ENCODE data around the gene ESX1. TPM values are rescaled to one million over a fixed set of nuclear protein-coding genes. Genes with fewer than 3 reads are reported as not detected.

The ESX1 gene
- not detected for total RNA-seq

- ATAC-seq (ENCODE audit: low read depth) (no peak), DNase-seq (no peak)
- H3K4me1 Mint-ChIP-seq: peaks cover 4% of the 10 kb centered on the region
- H3K9me3 Mint-ChIP-seq: no peaks in the 10 kb centered on the region
- H3K4me3 Mint-ChIP-seq: peak within 1 kb of the TSS; percentile 71
- peaks cover 46% of the 10 kb centered on the region for H3K27me3 Mint-ChIP-seq
- H3K27ac Mint-ChIP-seq: no peak within 1 kb of the TSS
- POLR2A ChIA-PET: no interaction called here
- no peaks in the 10 kb centered on the region for H3K36me3 Mint-ChIP-seq
Measured at GRCh38 chrX:104254442-104255115, at the start of gene ESX1. TSS of gene ESX1 (minus strand) at chrX:104254933. CDS start at chrX:104254849, 84 bp downstream.

- no peak overlapping the region for H3K27ac Mint-ChIP-seq
- no peak overlapping the region for H3K4me3 Mint-ChIP-seq
- no peaks in the 10 kb centered on the region for H3K9me3 Mint-ChIP-seq
- ATAC-seq (ENCODE audit: low read depth): no peak
- H3K27me3 Mint-ChIP-seq: peaks cover 7% of the 10 kb centered on the region
- no peaks in the 10 kb centered on the region for H3K36me3 Mint-ChIP-seq
- no peak for DNase-seq
- POLR2A ChIA-PET: no interaction called here
- H3K4me1 Mint-ChIP-seq: no peaks in the 10 kb centered on the region
Measured at GRCh38 chrX:104295636-104296035, 40.9 kb upstream of the ESX1 start.

DNA sequence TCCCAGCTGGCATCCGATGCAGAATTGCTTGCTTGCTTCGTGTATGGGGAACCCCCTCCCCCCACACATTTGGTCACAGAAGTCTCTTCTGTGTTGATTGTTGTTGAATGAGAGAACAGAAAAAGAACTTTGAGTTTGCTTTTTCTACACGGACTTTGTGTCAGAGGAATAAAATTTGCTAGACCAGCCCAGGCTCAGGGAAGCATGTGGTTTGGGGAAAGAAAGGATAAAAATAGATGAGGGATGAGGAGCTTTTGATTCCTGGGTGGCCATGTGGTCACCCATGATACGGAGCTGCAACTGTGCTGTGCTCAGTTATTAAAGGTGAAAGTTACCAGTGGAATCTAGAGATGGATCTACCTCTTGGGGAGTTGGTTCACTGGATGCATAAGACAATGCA is 34.2 kb upstream of the ESX1 start:
- no peak overlapping the region for H3K27ac Mint-ChIP-seq
- no peaks in the 10 kb centered on the region for H3K9me3 Mint-ChIP-seq
- no peaks in the 10 kb centered on the region for H3K4me1 Mint-ChIP-seq
- DNase-seq (no peak), ATAC-seq (ENCODE audit: low read depth) (no peak)
- POLR2A ChIA-PET: no interaction called here
- H3K27me3 Mint-ChIP-seq: peaks cover 7% of the 10 kb centered on the region
- H3K4me3 Mint-ChIP-seq: no peak overlapping the region
- no peaks in the 10 kb centered on the region for H3K36me3 Mint-ChIP-seq

DNA sequence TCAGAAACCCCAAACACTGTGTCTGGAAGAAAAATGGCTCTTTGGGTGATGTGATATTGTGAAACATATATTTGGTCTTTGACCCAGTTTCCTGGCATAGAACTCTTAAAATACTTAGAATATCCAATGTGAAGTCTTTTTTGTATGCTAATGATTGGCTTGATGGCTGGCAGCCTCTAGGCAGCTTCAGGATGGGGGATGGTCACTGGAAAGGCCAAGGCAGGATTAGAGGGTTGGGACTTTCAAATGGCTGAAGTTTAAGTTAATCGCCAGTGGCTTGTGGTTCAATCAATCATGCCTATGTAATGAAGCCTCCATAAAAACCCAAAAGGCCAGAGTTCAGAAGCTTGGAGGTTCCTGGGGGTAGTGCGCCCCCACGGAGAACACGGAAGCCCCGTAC is 33.5 kb upstream of the ESX1 start:
- POLR2A ChIA-PET: no interaction called here
- ATAC-seq (ENCODE audit: low read depth): no peak
- Mint-ChIP-seq H3K36me3 (no peaks in the 10 kb centered on the region), H3K27ac (no peak overlapping the region), H3K27me3 (peaks cover 7% of the 10 kb centered on the region), H3K9me3 (no peaks in the 10 kb centered on the region), H3K4me1 (no peaks in the 10 kb centered on the region), H3K4me3 (no peak overlapping the region)
- no peak for DNase-seq

- no peaks in the 10 kb centered on the region for H3K36me3 Mint-ChIP-seq
- no peak for ATAC-seq (ENCODE audit: low read depth)
- no peak overlapping the region for H3K27ac Mint-ChIP-seq
- H3K4me1 Mint-ChIP-seq: no peaks in the 10 kb centered on the region
- H3K9me3 Mint-ChIP-seq: no peaks in the 10 kb centered on the region
- H3K27me3 Mint-ChIP-seq: peaks cover 12% of the 10 kb centered on the region
- no peak overlapping the region for H3K4me3 Mint-ChIP-seq
- POLR2A ChIA-PET: no interaction called here
- DNase-seq: no peak
Measured at GRCh38 chrX:104285201-104285600, 30.5 kb upstream of the ESX1 start.

DNA sequence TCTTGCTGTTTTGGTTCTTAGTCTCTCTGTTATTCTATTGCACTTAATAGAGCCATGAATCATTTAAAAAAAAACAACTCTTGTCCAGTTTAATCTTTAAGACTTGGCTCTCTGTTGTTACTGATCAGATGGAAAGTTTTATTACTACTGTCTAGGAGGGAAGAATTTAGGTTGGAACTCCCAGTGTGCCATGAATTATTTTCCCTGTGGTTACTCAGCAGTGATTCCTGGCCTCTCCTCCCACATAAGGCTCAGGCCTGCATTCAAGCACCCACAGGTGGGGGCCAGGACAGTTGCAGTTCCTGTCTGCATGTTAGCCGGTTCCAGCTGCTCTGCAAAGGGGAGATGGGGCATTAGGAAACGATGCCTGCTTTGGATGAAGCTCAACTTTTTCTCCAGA is 29.8 kb upstream of the ESX1 start:
- H3K4me3 Mint-ChIP-seq: no peak overlapping the region
- no peaks in the 10 kb centered on the region for H3K9me3 Mint-ChIP-seq
- ATAC-seq (ENCODE audit: low read depth) (no peak), DNase-seq (no peak)
- H3K27ac Mint-ChIP-seq: no peak overlapping the region
- POLR2A ChIA-PET: no interaction called here
- peaks cover 12% of the 10 kb centered on the region for H3K27me3 Mint-ChIP-seq
- no peaks in the 10 kb centered on the region for H3K36me3 Mint-ChIP-seq
- no peaks in the 10 kb centered on the region for H3K4me1 Mint-ChIP-seq

GRCh38 chrX:104282166-104282725 is 27.5 kb upstream of the ESX1 start:
- no peak overlapping the region for H3K27ac Mint-ChIP-seq
- peaks cover 15% of the 10 kb centered on the region for H3K27me3 Mint-ChIP-seq
- DNase-seq: no peak
- H3K9me3 Mint-ChIP-seq: no peaks in the 10 kb centered on the region
- POLR2A ChIA-PET: no interaction called here
- H3K36me3 Mint-ChIP-seq: no peaks in the 10 kb centered on the region
- no peak for ATAC-seq (ENCODE audit: low read depth)
- H3K4me3 Mint-ChIP-seq: no peak overlapping the region
- H3K4me1 Mint-ChIP-seq: no peaks in the 10 kb centered on the region

GRCh38 chrX:104281564-104281963 is 26.8 kb upstream of the ESX1 start:
- Mint-ChIP-seq H3K4me3 (no peak overlapping the region), H3K27ac (no peak overlapping the region)
- no peak for ATAC-seq (ENCODE audit: low read depth)

DNA sequence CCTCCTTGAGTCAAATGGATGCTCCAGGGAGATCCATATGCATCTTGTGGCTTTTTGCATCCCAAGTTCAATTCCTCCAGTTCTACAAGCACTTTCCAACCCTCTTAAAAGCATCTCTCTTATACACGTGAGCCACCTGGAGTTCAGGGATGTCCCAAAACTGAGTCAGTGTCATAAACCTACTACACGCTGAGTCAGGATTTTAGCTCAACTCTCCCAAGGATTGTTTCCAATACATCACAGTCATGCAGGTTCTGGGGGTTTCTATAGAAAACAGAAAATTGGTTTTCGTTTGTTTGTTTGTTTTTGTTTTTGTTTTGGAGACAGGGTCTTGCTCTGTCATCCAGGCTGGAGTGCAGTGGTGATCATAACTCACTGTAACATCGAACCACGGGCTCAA is 25.9 kb upstream of the ESX1 start:
- DNase-seq (no peak), ATAC-seq (ENCODE audit: low read depth) (no peak)
- Mint-ChIP-seq H3K27ac (no peak overlapping the region), H3K9me3 (no peaks in the 10 kb centered on the region), H3K36me3 (no peaks in the 10 kb centered on the region), H3K4me1 (no peaks in the 10 kb centered on the region), H3K4me3 (no peak overlapping the region), H3K27me3 (peaks cover 11% of the 10 kb centered on the region)
- POLR2A ChIA-PET: no interaction called here

More at GRCh38 chrX:104281564-104281963, 26.8 kb upstream of the ESX1 start:
- peaks cover 15% of the 10 kb centered on the region for H3K27me3 Mint-ChIP-seq
- no peak for DNase-seq
- no peaks in the 10 kb centered on the region for H3K9me3 Mint-ChIP-seq
- H3K36me3 Mint-ChIP-seq: no peaks in the 10 kb centered on the region
- POLR2A ChIA-PET: no interaction called here
- no peaks in the 10 kb centered on the region for H3K4me1 Mint-ChIP-seq

DNA sequence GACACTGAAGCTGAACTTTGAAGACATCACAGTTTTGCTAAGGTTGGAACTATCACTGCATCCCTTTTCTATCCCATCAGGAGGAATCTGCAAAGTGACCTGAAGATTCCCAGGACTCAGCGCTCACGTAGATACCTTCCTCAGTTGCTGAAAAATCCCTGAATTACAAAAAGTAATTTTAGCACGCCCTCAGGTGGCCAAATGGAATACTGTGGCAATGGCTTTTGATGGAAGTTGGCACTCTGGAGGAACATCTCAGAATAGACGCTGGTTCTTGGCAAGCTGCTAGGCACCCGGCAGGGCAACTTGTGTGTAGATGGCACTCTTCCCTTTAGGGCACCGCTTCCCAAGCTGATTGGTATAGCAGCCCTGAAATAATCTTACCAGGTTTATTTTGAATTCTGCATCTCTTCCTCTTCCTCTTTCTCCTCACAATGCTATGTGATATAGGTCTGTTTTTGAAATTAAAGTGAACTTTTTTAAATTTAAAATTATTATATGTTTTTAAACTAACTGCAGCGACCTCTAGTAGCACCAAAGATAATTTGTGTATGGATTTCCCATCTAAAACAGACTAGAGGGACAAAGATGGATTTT is 16.3 kb upstream of the ESX1 start:
- no peak for DNase-seq
- peak; percentile 33 for ATAC-seq (ENCODE audit: low read depth)
- no peak overlapping the region for H3K27ac Mint-ChIP-seq
- H3K4me1 Mint-ChIP-seq: no peaks in the 10 kb centered on the region
- no peaks in the 10 kb centered on the region for H3K9me3 Mint-ChIP-seq
- H3K27me3 Mint-ChIP-seq: peaks cover 9% of the 10 kb centered on the region
- peak overlapping the region; percentile 73 for H3K4me3 Mint-ChIP-seq
- POLR2A ChIA-PET: no interaction called here
- no peaks in the 10 kb centered on the region for H3K36me3 Mint-ChIP-seq

DNA sequence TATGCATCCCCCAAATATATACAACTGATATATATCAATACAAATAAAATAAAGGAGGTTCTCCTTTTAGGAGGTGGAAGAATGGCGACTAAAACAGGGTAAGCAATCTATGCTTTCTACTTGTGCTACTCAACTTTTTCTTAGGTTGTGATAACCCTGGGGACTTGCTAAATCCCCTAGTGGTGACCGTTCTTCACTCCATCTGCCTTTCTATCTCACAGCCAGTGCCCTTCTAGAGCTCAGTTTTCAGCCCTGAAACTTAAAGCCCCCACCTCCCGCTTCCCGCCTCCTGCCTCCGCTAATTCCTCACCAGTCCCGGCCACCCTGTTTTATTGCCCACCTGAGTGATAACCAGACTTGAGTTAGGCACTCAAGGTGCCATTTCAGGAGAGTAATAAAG is 15.5 kb upstream of the ESX1 start:
- ATAC-seq (ENCODE audit: low read depth): no peak
- no peaks in the 10 kb centered on the region for H3K36me3 Mint-ChIP-seq
- POLR2A ChIA-PET: no interaction called here
- no peak overlapping the region for H3K27ac Mint-ChIP-seq
- no peaks in the 10 kb centered on the region for H3K9me3 Mint-ChIP-seq
- peak overlapping the region; percentile 73 for H3K4me3 Mint-ChIP-seq
- H3K4me1 Mint-ChIP-seq: no peaks in the 10 kb centered on the region
- DNase-seq: no peak
- H3K27me3 Mint-ChIP-seq: peaks cover 9% of the 10 kb centered on the region

- peak overlapping the region; percentile 25 for H3K4me3 Mint-ChIP-seq
- no peaks in the 10 kb centered on the region for H3K36me3 Mint-ChIP-seq
- H3K9me3 Mint-ChIP-seq: no peaks in the 10 kb centered on the region
- H3K4me1 Mint-ChIP-seq: peaks cover 4% of the 10 kb centered on the region
- POLR2A ChIA-PET: no interaction called here
- no peak for ATAC-seq (ENCODE audit: low read depth)
- no peak for DNase-seq
- H3K27me3 Mint-ChIP-seq: peaks cover 46% of the 10 kb centered on the region
- no peak overlapping the region for H3K27ac Mint-ChIP-seq
Measured at GRCh38 chrX:104255465-104255864, 732 bp upstream of the ESX1 start.

DNA sequence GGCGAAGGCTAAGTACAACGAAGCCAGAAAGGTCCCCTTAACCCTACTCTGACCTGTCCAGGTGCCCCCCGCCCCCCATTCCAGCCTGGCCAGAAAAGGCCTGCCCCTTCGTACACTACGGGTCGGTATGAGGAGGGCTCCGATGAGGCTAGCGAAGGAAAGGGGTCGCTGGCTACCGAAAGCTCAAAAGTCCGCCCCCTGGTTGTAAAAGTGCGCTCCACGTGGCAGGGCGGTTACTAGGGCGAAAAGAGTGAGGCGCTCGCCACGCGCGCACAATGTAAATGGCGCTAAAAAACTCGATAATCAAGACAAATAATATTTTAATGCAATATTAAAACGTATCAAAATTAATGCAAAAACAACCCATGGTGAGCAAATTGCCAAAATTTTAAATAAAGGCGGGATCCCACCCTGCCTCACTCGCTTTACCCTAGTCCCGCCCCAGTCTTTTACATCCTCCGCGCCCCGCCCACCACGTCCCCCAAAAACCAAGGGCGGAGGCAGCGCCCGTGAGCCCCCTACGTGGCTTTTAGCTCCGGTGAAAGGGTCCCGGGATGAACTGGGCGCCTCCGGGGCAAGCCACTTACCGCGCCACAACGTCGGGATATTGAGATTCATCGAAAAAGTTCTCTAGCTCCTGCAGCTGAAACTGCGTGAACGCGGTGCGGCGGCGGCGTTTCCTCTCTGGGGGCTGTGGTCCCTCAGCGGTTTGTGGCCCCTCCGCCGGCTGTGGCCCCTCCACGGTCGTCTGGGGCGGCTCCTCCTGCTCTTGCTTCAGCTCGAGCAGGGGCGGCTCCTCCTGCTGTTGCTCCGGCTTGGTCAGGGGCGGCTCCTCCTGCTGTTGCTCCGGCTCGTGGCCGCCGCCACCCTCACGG is 929 bp downstream of the ESX1 start:
- POLR2A ChIA-PET: no interaction called here
- DNase-seq (peak; percentile 33), ATAC-seq (ENCODE audit: low read depth) (no peak)
- H3K36me3 Mint-ChIP-seq: no peaks in the 10 kb centered on the region
- H3K4me1 Mint-ChIP-seq: peaks cover 4% of the 10 kb centered on the region
- H3K9me3 Mint-ChIP-seq: no peaks in the 10 kb centered on the region
- peaks cover 46% of the 10 kb centered on the region for H3K27me3 Mint-ChIP-seq
- H3K4me3 Mint-ChIP-seq: peak overlapping the region; percentile 71
- no peak overlapping the region for H3K27ac Mint-ChIP-seq

DNA sequence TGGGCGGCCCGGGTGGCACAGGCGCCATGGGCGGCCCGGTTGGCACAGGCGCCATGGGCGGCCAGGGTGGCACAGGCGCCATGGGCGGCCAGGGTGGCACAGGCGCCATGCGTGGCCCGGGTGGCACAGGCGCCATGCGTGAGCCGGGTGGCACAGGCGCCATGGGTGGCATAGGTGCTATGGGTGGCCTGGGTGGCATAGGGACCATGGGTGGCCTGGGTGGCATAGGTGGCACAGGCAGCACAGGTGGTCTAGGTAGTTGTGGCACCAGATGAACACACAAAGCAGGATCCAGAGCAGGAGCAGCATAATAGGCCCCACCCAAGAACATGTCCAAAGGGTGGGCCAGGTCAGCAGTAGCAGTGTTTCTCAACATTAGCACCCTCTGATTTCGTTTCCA is 4.3 kb downstream of the ESX1 start:
- DNase-seq (no peak), ATAC-seq (ENCODE audit: low read depth) (no peak)
- peaks cover 40% of the 10 kb centered on the region for H3K27me3 Mint-ChIP-seq
- POLR2A ChIA-PET: no interaction called here
- no peak overlapping the region for H3K4me3 Mint-ChIP-seq
- H3K36me3 Mint-ChIP-seq: no peaks in the 10 kb centered on the region
- H3K4me1 Mint-ChIP-seq: peaks cover 4% of the 10 kb centered on the region
- no peaks in the 10 kb centered on the region for H3K9me3 Mint-ChIP-seq
- H3K27ac Mint-ChIP-seq: no peak overlapping the region
